Measurements from ENCODE around the gene DNASE1L3.

Gene DNASE1L3

GRCh38 chr3:58180099-58180880 is 30.5 kb downstream of the DNASE1L3 start:
- in situ Hi-C loops (cut with HindIII; ENCODE audit: low sequenced_read_pairs), result no loop called here

GRCh38 chr3:58179235-58180098 is 31.3 kb downstream of the DNASE1L3 start:
- in situ Hi-C loops (cut with HindIII; ENCODE audit: low sequenced_read_pairs), result no loop called here

- in situ Hi-C loops (cut with HindIII; ENCODE audit: low sequenced_read_pairs), result no loop called here
Observed at GRCh38 chr3:58178528-58179234, 32.1 kb downstream of the DNASE1L3 start.

GRCh38 chr3:58177747-58178527 is 32.8 kb downstream of the DNASE1L3 start:
- in situ Hi-C loops (cut with HindIII; ENCODE audit: low sequenced_read_pairs), result no loop called here

GRCh38 chr3:58176827-58177489 is 33.8 kb downstream of the DNASE1L3 start:
- in situ Hi-C loops (cut with HindIII; ENCODE audit: low sequenced_read_pairs), result no loop called here

- in situ Hi-C loops (cut with HindIII; ENCODE audit: low sequenced_read_pairs), result no loop called here
Observed at GRCh38 chr3:58176185-58176530, 34.6 kb downstream of the DNASE1L3 start.

GRCh38 chr3:58175437-58176184 is 35.2 kb downstream of the DNASE1L3 start:
- in situ Hi-C loops (cut with HindIII; ENCODE audit: low sequenced_read_pairs), result no loop called here

GRCh38 chr3:58175187-58175436 is 35.7 kb downstream of the DNASE1L3 start:
- in situ Hi-C loops (cut with HindIII; ENCODE audit: low sequenced_read_pairs), result no loop called here

- in situ Hi-C loops (cut with HindIII; ENCODE audit: low sequenced_read_pairs), result loop anchor here (25.0 kb wide), 1 partner anchor 162 kb away; the partner anchor contains the start of gene FLNB
Observed at GRCh38 chr3:58173669-58174398, 36.9 kb downstream of the DNASE1L3 start.

GRCh38 chr3:58173029-58173668 is 37.6 kb downstream of the DNASE1L3 start:
- in situ Hi-C loops (cut with HindIII; ENCODE audit: low sequenced_read_pairs), result loop anchor here (25.0 kb wide), 1 partner anchor 161 kb away; the partner anchor contains the start of gene FLNB

- in situ Hi-C loops (cut with HindIII; ENCODE audit: low sequenced_read_pairs), result loop anchor here (25.0 kb wide), 1 partner anchor 159 kb away; the partner anchor contains the start of gene FLNB
Observed at GRCh38 chr3:58171126-58171525, 39.6 kb downstream of the DNASE1L3 start.

- in situ Hi-C loops (cut with HindIII; ENCODE audit: low sequenced_read_pairs), result loop anchor here (25.0 kb wide), 1 partner anchor 158 kb away; the partner anchor contains the start of gene FLNB
Observed at GRCh38 chr3:58170376-58170775, 40.4 kb downstream of the DNASE1L3 start.

- in situ Hi-C loops (cut with HindIII; ENCODE audit: low sequenced_read_pairs), result loop anchor here (25.0 kb wide), 1 partner anchor 157 kb away; the partner anchor contains the start of gene FLNB
Observed at GRCh38 chr3:58169371-58169770, 41.4 kb downstream of the DNASE1L3 start.

GRCh38 chr3:58168498-58168897 is 42.3 kb downstream of the DNASE1L3 start:
- in situ Hi-C loops (cut with HindIII; ENCODE audit: low sequenced_read_pairs), result loop anchor here (25.0 kb wide), 1 partner anchor 156 kb away; the partner anchor contains the start of gene FLNB

- in situ Hi-C loops (cut with HindIII; ENCODE audit: low sequenced_read_pairs), result loop anchor here (25.0 kb wide), 1 partner anchor 155 kb away; the partner anchor contains the start of gene FLNB
Observed at GRCh38 chr3:58167431-58168351, 43.1 kb downstream of the DNASE1L3 start.

- in situ Hi-C loops (cut with HindIII; ENCODE audit: low sequenced_read_pairs), result loop anchor here (25.0 kb wide), 1 partner anchor 153 kb away; the partner anchor contains the start of gene FLNB
Observed at GRCh38 chr3:58164906-58165821, 45.6 kb downstream of the DNASE1L3 start.

Measured in DLD1 (cell line).